Mammary epithelial cell (primary cell): ENCODE data around the gene WFIKKN2.

Experiments
- EZH2 ChIP-seq: IDR thresholded peaks from 2 replicates; pipeline ENCODE4 v1.6.1; 2012; ENCODE audit warnings: low read length, inconsistent platforms, borderline replicate concordance
- TF ChIP-seq, protein P1 (sequence below), 2 donors: IDR thresholded peaks in 1 of 2; conservative IDR thresholded peaks in 1 of 2; 2 replicates each; pipeline ENCODE4 v1.5.1; 2011 to 2012; ENCODE audit warnings: inconsistent platforms in 2 of 2, low read length in 2 of 2, mild to moderate bottlenecking in 2 of 2, control low read depth in 1 of 2, low read depth in 1 of 2; ENCODE audit not compliant: insufficient read depth in 1 of 2; ENCODE audit errors: extremely low read depth in 1 of 2

DNA sequence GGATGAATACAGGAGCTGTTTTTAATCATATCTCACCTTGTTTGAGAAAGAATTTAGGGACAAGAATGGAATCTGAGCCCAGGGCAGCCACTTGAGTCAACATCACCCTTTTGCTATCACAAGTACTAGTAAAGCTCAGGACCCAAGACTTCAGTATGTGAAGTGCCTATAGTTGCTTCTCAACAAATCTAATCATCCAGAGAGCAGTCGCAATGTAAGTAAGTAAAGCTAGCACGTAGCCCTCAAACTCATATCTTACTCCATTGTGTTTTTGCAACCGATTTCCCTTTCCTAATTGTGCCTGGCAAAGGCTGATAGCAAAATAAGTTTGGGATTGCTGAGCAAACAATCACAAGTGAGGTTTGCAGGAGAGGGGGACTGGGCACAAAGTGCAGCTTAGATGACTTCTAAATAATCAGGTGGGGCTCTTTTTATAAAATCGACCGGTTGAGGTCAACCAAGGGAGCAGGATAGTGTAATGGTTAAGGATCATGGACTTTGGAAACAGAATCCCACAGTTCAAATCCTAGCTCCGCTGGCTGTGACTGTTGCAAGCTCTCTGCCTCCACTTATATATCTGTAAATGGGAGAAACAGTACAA lies 17.7 kb downstream of the WFIKKN2 start:
- TF ChIP-seq, protein P1, sequence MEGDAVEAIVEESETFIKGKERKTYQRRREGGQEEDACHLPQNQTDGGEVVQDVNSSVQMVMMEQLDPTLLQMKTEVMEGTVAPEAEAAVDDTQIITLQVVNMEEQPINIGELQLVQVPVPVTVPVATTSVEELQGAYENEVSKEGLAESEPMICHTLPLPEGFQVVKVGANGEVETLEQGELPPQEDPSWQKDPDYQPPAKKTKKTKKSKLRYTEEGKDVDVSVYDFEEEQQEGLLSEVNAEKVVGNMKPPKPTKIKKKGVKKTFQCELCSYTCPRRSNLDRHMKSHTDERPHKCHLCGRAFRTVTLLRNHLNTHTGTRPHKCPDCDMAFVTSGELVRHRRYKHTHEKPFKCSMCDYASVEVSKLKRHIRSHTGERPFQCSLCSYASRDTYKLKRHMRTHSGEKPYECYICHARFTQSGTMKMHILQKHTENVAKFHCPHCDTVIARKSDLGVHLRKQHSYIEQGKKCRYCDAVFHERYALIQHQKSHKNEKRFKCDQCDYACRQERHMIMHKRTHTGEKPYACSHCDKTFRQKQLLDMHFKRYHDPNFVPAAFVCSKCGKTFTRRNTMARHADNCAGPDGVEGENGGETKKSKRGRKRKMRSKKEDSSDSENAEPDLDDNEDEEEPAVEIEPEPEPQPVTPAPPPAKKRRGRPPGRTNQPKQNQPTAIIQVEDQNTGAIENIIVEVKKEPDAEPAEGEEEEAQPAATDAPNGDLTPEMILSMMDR (conservative IDR thresholded peaks at IDR 0.05 in 1 of 2, IDR thresholded peaks at IDR 0.05 in 1 of 2; ENCODE audit: extremely low read depth in 1 of 2, insufficient read depth in 1 of 2, low read depth in 1 of 2, low read length in 2 of 2): no peak
- TF ChIP-seq EZH2: no peak
